ENCODE measurements around the gene SLC49A3.
A peak's percentile ranks its signal among the peaks of the same experiment; 100 is the strongest.

SLC49A3 gene

GRCh38 chr4:685679-686412 is 3.1 kb downstream of the SLC49A3 start:
- Histone ChIP-seq H3K9me3 (ENCODE audit: control insufficient read depth, low read length) (no peaks in the 10 kb centered on the region), H3K36me3 (ENCODE audit: control insufficient read depth, insufficient read depth, low read length) (no peaks in the 10 kb centered on the region), H3K4me1 (ENCODE audit: control insufficient read depth, insufficient read depth, low read length, poor library complexity, severe bottlenecking) (peaks cover 25% of the 10 kb centered on the region), H3K4me3 (ENCODE audit: extremely low read depth, insufficient read depth, low read length, poor library complexity, severe bottlenecking) (no peak overlapping the region), H3K27ac (ENCODE audit: low read depth, low read length, severe bottlenecking) (no peak overlapping the region)
- WGBS, 2 experiments (ENCODE audit: insufficient coverage in 2 of 2), result 94 to 95% methylated on average over 35 to 36 of the region's 37 CpGs

- Histone ChIP-seq H3K4me3 (ENCODE audit: extremely low read depth, insufficient read depth, low read length, poor library complexity, severe bottlenecking) (no peak overlapping the region), H3K4me1 (ENCODE audit: control insufficient read depth, insufficient read depth, low read length, poor library complexity, severe bottlenecking) (peaks cover 32% of the 10 kb centered on the region), H3K27ac (ENCODE audit: low read depth, low read length, severe bottlenecking) (no peak overlapping the region), H3K36me3 (ENCODE audit: control insufficient read depth, insufficient read depth, low read length) (no peaks in the 10 kb centered on the region), H3K9me3 (ENCODE audit: control insufficient read depth, low read length) (no peaks in the 10 kb centered on the region)
- WGBS, 2 experiments (ENCODE audit: insufficient coverage in 2 of 2), result 86 to 95% methylated on average over 14 to 20 of the region's 21 CpGs
Measured at GRCh38 chr4:684623-685327, 4.2 kb downstream of the SLC49A3 start.

GRCh38 chr4:683982-684622 is 4.8 kb downstream of the SLC49A3 start:
- no peak overlapping the region for H3K27ac ChIP-seq (ENCODE audit: low read depth, low read length, severe bottlenecking)
- H3K36me3 ChIP-seq (ENCODE audit: control insufficient read depth, insufficient read depth, low read length), result no peaks in the 10 kb centered on the region
- no peaks in the 10 kb centered on the region for H3K9me3 ChIP-seq (ENCODE audit: control insufficient read depth, low read length)
- no peak overlapping the region for H3K4me3 ChIP-seq (ENCODE audit: extremely low read depth, insufficient read depth, low read length, poor library complexity, severe bottlenecking)
- WGBS, 2 experiments (ENCODE audit: insufficient coverage in 2 of 2), result 54 to 58% methylated on average over 18 of the region's 19 CpGs
- peaks cover 26% of the 10 kb centered on the region for H3K4me1 ChIP-seq (ENCODE audit: control insufficient read depth, insufficient read depth, low read length, poor library complexity, severe bottlenecking)

GRCh38 chr4:683247-683897 is 5.6 kb downstream of the SLC49A3 start:
- H3K9me3 ChIP-seq (ENCODE audit: control insufficient read depth, low read length), result no peaks in the 10 kb centered on the region
- H3K27ac ChIP-seq (ENCODE audit: low read depth, low read length, severe bottlenecking), result no peak overlapping the region
- 87 to 93% methylated on average over 15 to 25 of the region's 25 CpGs for WGBS, 2 experiments (ENCODE audit: insufficient coverage in 2 of 2)
- H3K36me3 ChIP-seq (ENCODE audit: control insufficient read depth, insufficient read depth, low read length), result no peaks in the 10 kb centered on the region
- no peak overlapping the region for H3K4me3 ChIP-seq (ENCODE audit: extremely low read depth, insufficient read depth, low read length, poor library complexity, severe bottlenecking)
- H3K4me1 ChIP-seq (ENCODE audit: control insufficient read depth, insufficient read depth, low read length, poor library complexity, severe bottlenecking), result peaks cover 23% of the 10 kb centered on the region

GRCh38 chr4:682490-683172 is 6.3 kb downstream of the SLC49A3 start:
- 93 to 94% methylated on average over 18 to 22 of the region's 23 CpGs for WGBS, 2 experiments (ENCODE audit: insufficient coverage in 2 of 2)
- Histone ChIP-seq H3K4me1 (ENCODE audit: control insufficient read depth, insufficient read depth, low read length, poor library complexity, severe bottlenecking) (peaks cover 15% of the 10 kb centered on the region), H3K27ac (ENCODE audit: low read depth, low read length, severe bottlenecking) (no peak overlapping the region), H3K9me3 (ENCODE audit: control insufficient read depth, low read length) (no peaks in the 10 kb centered on the region), H3K36me3 (ENCODE audit: control insufficient read depth, insufficient read depth, low read length) (no peaks in the 10 kb centered on the region), H3K4me3 (ENCODE audit: extremely low read depth, insufficient read depth, low read length, poor library complexity, severe bottlenecking) (no peak overlapping the region)

GRCh38 chr4:681736-682451 is 7.1 kb downstream of the SLC49A3 start:
- Histone ChIP-seq H3K9me3 (ENCODE audit: control insufficient read depth, low read length) (no peaks in the 10 kb centered on the region), H3K4me3 (ENCODE audit: extremely low read depth, insufficient read depth, low read length, poor library complexity, severe bottlenecking) (no peak overlapping the region), H3K4me1 (ENCODE audit: control insufficient read depth, insufficient read depth, low read length, poor library complexity, severe bottlenecking) (peaks cover 8% of the 10 kb centered on the region), H3K36me3 (ENCODE audit: control insufficient read depth, insufficient read depth, low read length) (no peaks in the 10 kb centered on the region), H3K27ac (ENCODE audit: low read depth, low read length, severe bottlenecking) (no peak overlapping the region)
- WGBS, 2 experiments (ENCODE audit: insufficient coverage in 2 of 2), result 89 to 96% methylated on average over 45 to 50 of the region's 58 CpGs

GRCh38 chr4:680928-681645 is 7.9 kb downstream of the SLC49A3 start:
- no peak overlapping the region for H3K27ac ChIP-seq (ENCODE audit: low read depth, low read length, severe bottlenecking)
- H3K4me3 ChIP-seq (ENCODE audit: extremely low read depth, insufficient read depth, low read length, poor library complexity, severe bottlenecking), result peak overlapping the region; percentile 41
- H3K9me3 ChIP-seq (ENCODE audit: control insufficient read depth, low read length), result no peaks in the 10 kb centered on the region
- H3K36me3 ChIP-seq (ENCODE audit: control insufficient read depth, insufficient read depth, low read length), result no peaks in the 10 kb centered on the region
- WGBS, 2 experiments (ENCODE audit: insufficient coverage in 2 of 2), result 6 to 10% methylated on average over 28 to 39 of the region's 62 CpGs
- H3K4me1 ChIP-seq (ENCODE audit: control insufficient read depth, insufficient read depth, low read length, poor library complexity, severe bottlenecking), result peaks cover 7% of the 10 kb centered on the region

- WGBS, 2 experiments (ENCODE audit: insufficient coverage in 2 of 2), result 63 to 64% methylated on average over 13 of the region's 17 CpGs
- peak overlapping the region; percentile 41 for H3K4me3 ChIP-seq (ENCODE audit: extremely low read depth, insufficient read depth, low read length, poor library complexity, severe bottlenecking)
- no peak overlapping the region for H3K27ac ChIP-seq (ENCODE audit: low read depth, low read length, severe bottlenecking)
- H3K9me3 ChIP-seq (ENCODE audit: control insufficient read depth, low read length), result no peaks in the 10 kb centered on the region
- no peaks in the 10 kb centered on the region for H3K36me3 ChIP-seq (ENCODE audit: control insufficient read depth, insufficient read depth, low read length)
- H3K4me1 ChIP-seq (ENCODE audit: control insufficient read depth, insufficient read depth, low read length, poor library complexity, severe bottlenecking), result peaks cover 7% of the 10 kb centered on the region
Measured at GRCh38 chr4:680551-680927, 8.4 kb downstream of the SLC49A3 start.

- Histone ChIP-seq H3K36me3 (ENCODE audit: control insufficient read depth, insufficient read depth, low read length) (no peaks in the 10 kb centered on the region), H3K4me1 (ENCODE audit: control insufficient read depth, insufficient read depth, low read length, poor library complexity, severe bottlenecking) (peaks cover 10% of the 10 kb centered on the region), H3K27ac (ENCODE audit: low read depth, low read length, severe bottlenecking) (no peak overlapping the region), H3K9me3 (ENCODE audit: control insufficient read depth, low read length) (no peaks in the 10 kb centered on the region), H3K4me3 (ENCODE audit: extremely low read depth, insufficient read depth, low read length, poor library complexity, severe bottlenecking) (no peak overlapping the region)
- WGBS, 2 experiments (ENCODE audit: insufficient coverage in 2 of 2), result 87 to 94% methylated on average over 3 to 9 of the region's 9 CpGs
Measured at GRCh38 chr4:680091-680490, 8.9 kb downstream of the SLC49A3 start.

Measured in mesodermal cell (in vitro differentiated cells).